GDM1 (cell line): ENCODE results near the gene MRPL45.

Source experiments
- DNase-seq: peaks from one replicate; lab custom pipeline; 2025; lab: John Stamatoyannopoulos, UW

The MRPL45 gene

DNA sequence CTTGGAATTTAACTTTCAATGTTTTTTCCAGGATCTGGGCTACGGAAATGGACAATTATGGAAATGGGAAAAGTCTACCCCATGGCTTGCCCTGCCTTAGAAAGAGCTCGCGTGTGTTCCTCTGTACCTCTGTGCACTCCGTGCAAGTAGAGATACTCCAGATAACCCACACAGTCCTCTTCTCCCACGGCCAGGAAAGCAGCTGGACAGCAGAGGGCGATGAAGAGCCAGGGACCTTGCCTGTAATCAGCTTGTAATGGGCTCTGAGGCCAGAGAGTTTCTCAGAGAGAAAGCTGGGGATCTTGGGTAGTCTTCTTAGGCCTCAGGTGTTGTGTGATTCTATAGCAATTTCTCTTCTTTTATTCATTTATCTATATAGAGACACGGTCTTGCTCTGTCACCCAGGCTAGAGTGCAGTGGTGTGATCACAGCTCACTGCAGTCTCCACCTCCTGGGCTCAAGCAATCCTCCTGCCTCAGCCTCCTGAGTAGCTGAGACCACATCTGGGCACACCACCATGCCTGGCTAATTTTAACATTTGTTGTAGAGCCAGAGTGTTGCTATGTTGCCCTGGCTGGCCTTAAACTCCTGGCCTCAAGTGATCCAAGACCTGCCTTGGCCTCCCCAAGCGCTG lies 52.2 kb downstream of the MRPL45 start:
- DNase-seq, result peak; percentile 74

DNA sequence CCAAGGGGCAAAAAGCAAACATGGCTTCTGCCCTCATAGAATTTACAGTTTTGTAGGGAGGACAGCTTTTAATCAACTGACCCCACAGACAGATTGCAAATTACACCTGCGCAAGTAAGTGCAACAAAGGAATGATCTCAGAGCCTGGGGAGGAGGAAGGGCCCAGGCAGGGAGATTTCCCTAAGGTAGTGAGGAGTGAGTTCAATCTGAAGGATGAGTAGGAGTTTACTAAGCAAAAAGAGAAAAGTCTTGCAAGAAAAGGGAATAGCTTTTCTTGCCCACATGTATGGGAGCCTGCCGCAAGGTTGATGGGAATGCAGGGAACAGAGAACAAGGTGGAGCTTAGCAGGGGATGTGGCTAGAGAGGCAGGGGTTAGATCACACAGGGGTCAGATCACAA lies 53.1 kb downstream of the MRPL45 start:
- DNase-seq, result no peak

DNA sequence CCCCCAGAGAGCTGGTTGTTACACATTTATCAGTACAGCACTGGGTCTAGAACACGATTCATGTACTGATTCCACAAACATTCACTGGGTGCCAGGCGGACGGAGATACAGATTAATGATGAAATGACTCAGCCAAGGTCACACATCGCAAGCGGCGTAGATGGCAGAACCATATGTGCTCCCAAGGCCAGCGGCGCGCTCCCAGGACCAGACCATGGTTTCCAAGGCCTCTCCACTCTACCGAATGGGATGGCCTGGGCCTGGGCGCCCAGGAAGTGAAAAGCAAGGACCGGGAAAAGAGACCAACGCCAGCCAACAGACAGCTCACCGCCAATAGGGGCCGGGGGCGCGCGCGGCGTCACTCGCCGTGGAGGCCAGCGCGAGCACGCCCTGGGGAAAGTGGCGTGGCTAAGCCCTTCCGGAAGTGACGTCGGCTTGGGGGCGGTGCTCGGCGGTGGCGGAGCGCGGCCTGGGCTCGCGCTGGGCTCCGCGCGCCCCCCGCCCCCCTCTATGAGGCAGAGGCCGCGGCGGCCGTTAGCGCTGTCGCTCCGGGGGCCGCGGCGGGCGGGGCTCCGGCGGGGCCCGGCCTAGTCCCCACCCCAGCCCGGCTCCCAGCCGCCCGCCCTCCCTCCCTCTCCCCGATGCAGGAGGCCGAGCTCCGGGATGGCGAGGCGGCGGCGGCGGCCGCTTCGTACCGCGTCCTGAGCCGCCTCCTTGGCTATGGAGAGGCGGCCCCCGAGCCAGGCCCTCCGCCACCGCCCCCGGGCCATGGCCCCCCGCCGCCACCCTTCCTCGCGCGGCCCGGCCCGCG lies 54.6 kb downstream of the MRPL45 start, which contains the start of gene SOCS7:
TSS of gene SOCS7 (plus strand) at position 433 of the 811 bp plus-strand sequence. CDS start at position 642, 209 bp downstream.
- peak; percentile 91 for DNase-seq

DNA sequence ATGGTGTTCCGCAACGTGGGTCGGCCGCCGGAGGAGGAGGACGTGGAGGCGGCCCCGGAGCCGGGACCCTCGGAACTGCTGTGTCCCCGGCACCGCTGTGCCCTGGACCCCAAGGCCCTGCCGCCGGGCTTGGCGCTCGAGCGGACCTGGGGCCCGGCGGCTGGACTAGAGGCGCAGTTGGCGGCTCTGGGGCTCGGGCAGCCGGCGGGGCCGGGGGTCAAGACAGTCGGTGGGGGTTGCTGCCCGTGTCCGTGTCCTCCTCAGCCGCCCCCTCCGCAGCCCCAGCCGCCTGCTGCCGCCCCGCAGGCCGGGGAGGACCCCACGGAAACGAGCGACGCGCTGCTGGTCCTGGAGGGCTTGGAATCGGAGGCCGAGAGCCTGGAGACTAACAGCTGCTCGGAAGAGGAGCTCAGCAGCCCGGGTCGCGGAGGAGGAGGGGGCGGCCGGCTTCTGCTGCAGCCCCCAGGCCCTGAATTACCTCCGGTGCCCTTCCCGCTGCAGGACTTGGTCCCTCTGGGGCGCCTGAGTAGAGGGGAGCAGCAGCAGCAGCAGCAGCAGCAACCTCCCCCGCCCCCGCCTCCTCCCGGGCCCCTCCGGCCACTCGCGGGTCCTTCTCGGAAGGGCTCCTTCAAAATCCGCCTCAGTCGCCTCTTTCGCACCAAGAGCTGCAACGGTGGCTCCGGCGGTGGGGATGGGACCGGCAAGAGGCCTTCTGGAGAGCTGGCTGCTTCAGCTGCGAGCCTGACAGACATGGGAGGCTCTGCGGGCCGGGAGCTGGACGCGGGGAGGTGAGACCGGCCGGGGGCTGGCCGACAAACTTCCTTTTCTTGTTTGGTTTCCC lies 55.5 kb downstream of the MRPL45 start:
- no peak for DNase-seq

DNA sequence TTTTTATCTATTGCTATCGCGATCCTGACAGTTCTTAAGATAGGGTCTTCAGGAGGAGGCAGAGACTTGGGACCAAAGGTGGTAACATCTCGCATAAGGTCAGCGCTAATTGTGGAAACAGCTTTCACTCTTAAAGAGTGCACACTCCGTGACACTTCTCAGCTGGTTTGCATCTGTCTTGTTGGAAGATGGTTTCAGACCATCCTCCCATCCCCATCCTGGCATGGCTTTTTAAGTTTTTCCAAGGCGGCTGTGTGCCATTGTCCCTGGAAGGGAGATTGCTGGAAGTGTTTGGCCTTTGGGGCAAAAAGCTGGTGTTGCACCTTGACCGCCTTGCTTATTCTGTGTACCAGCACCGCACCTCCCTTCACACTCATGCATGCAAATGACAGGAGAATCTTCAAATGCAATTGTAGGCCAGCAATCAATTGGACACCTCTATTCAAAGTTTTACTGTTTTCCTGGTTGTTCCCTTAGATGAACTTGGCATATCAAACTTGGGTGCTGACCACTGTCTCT lies 56.2 kb downstream of the MRPL45 start:
- no peak for DNase-seq

DNA sequence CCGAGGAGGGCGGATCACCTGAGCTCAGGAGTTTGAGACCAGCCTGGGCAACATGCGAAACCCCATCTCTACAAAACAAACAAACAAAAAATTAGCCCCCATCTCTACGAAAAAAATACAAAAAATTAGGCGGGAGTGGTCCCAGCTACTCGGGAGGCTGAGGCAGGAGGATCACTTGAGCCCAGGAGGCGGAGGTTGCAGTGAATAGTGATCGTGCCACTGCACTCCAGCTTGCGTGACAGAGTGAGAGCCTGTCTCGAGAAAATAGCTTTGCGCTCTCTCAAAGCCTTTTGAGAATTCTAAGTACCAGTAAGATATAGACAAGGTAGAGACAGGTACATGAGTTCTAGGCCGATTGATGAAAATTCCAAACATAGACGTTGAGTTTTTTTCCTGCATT lies 56.7 kb downstream of the MRPL45 start:
- no peak for DNase-seq

DNA sequence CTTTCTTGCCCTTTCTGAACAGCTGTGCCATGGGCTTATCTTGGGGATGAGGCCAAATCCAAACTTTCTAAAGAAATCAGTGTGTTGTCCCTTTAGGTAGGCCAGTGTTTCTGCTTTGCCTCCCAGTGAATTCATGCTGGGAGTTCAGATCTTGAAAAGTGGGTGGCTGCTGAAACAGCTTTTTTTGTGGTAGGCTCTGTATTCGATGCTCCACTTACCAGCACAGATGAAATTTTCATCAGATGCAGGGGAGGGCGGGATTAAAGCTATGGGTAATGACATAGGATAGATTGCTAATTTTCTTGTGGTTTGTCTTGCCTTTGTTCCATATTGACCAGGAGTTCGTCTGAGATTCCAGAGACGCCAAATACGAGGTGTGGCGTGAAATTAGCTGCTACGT lies 57.5 kb downstream of the MRPL45 start:
- no peak for DNase-seq

DNA sequence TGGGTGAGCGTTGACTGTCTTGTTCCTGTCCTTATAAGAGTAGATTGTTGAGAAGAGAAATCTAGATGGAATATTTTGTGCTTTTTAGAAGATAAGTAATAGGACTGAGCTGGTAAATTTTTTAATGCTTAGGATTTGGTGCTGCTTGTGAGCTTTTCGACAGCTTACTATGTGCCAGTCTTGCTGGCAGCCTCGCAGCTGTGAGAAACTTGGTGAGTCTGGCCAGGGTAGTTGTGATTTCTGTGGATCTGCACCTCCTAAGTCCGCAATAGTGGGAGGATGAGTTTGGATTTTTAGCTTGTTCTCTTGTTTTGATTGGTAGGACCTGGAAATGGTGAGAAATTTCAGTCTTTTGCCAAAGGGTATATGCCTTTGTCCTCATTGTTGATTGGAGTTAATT lies 58.3 kb downstream of the MRPL45 start:
- no peak for DNase-seq

DNA sequence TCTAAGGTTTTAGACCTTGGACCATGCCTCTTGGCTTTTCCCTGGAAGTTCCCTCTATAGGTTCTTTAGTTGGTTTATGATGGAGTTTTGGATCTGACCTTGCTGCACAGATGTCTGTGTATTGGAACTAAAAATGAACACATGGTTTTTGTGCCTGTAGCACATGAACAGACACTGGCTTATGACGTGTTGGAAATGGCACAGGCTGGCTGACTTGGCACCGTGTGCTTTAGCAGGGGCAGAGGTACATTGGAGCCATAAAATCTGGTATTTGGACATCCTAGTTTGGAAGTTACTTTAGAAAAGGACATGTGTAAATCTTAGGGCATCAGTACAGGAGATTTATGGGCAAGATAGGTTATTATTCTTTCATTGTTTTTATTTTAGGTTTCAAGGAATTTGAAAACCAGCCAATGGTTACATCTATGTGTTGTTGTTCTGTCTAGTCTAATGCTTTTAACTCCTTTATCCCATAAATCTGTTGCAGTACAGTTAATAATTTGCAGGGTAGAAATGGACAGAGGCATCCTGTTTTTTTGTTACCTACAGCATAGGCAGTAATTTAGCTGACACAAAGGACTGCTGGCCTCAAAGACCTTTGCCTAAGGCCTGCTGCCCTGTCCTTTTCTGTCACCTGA lies 60.6 kb downstream of the MRPL45 start:
- no peak for DNase-seq

DNA sequence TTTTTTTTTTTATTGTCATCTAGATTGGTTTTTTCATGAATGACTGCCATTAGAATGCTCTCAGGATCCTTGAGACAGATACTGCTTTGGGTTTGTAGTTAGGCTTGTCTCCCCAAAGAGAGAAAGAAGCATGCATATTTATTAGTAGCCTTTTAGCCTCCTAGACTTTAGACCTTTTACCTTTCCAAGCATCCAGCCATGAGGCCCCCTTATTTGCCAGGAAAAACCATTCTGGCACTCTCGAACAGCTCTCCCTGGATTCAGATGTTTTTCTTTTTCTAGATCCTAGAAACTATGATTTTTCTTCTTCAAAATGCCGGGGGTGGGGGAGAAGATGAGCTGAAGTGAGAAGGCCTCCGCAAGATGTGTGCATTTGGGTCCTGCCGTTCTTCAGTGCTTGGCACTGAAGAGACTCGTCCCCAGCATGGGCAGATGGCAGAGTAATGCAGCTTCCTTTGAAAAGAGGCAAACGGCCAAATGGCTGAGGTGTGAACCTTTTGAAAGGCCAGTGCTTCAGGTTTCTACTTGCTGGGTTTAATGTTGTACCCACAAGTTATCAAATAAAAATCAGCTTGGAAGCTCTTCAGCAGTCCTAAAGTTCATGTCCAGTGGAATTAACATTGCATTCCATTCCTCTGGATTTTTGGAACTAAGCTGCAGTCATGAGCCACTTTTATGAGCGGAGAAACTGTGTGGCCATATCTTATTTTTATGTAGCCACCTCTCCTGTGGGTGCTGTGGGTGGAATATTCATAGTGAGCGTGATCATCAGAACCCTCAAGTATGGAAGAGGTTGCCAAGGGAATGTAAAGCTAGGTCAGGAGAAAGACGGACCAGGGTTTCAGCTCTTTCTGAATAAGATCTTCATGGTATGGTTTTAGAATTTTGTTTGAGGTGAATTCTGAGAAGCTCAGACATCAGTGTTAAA lies 61.9 kb downstream of the MRPL45 start:
- DNase-seq, result no peak

DNA sequence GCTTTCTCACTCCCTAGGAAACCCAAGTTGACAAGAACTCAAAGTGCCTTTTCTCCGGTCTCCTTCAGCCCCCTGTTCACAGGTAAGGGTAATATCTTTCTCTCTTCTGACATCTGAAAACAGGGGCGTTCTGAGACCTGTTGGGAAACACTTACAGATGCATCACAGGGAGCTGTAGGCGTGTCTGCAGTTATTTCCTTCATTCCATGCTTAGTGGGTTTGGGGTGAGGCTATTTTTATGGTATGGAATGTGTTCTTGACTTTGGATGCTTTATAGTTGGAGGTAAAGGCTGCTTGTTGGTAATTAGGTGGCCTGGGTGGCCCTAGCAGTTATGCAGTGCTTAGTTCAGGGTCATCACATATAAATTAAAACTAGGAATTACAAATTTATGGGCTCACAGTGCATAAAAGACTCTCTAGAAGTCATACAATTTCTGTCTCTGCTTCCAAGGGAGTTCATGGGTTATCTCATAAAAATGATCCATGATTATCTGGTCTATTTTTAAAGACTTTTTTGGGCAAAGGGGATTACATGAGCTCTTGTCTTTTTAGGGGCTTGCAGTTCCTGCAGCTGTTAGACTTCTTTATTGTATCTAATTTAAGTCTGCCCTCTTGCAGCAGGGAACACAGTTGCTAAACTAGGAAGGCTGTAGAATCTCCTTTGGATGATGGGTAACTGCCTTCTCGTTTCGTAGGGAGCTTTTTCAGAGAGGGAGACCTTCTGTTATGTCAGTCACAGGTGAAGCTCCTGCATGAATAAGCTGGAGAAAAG lies 64.9 kb downstream of the MRPL45 start:
- DNase-seq, result no peak

DNA sequence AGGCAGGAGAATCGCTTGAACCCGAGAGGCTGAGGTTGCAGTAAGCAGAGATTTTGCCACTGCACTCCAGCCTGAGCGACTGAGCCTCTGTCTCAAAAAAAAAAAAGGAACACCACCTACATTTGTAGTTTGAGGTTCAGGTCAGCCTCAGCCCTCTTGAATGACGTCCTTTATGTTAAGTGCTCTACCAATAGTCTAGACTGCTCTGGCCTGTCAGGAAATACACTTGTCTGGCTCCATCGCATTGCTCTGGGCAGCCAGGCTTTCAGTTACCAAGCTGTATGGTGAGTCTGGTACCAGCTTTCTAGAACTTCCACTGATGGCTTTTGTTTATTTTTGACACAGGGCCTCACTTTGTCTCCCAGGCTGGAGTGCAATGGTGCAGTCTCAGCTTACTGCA lies 66.0 kb downstream of the MRPL45 start:
- no peak for DNase-seq

DNA sequence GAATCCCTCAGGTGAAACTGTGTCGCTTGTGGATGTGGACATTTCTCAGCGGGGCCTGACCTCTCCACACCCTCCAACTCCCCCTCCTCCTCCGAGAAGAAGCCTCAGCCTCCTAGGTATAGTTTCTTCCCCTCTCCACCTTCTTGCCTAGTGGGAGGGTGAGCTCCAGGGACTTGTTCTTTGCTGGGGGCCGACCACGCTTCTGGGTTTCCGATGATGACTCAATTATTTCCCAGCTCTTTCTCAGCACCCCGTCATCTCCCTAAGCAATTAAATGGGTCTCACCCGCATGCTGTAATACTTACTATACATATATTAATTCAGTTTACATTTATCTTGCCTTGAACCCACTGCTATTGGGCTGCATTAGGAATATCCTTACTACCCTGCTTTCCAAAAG lies 67.8 kb downstream of the MRPL45 start:
- DNase-seq, result no peak

DNA sequence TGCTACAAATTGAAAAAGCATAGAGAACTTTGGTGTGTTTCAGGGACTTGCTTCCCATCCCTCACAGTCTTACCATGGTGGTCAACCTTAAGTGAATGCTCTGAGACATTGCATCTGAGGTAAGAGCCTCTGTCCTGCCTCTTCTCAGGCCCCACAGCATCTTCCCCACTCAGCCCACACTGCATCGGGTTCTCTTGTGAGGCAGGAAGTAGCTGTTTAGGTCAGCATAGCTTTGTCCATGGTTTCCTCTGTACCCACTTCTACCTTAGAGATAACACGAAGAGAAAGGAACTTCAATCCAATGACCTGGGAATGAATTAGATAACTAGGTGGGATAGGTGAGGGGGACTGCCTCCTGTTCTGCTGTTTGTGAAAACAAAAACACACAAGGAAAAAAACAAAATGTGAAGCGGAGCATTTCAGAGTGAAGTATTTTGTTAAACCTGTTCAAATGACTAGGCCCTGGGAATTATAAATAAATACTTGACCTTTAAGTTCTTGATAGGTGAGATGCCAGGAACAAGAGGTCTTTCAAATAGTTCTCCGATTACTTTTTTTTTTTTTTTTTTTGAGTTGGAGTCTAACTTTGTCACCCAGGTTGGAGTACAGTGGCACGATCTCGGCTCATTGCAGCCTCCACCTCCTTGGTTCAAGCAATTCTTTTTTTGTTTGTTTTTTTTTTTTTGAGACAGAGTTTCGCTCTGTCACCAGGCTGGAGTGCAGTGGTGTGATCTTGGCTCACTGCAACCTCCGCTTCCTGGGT lies 72.3 kb downstream of the MRPL45 start:
- DNase-seq, result no peak
